Measurements from ENCODE around the gene PRR5. TPM values are rescaled to one million over a fixed set of nuclear protein-coding genes. Genes with fewer than 3 reads are reported as not detected.

Gene PRR5
- total RNA-seq, result 4.6 and 9.4 TPM in 2 replicates

GRCh38 chr22:44701824-44702478, at the start of gene PRR5:
PRR5 (plus strand) TSS chr22:44702204; CDS start chr22:44702475, 271 bp downstream.

GRCh38 chr22:44752285-44753188, 50.5 kb downstream of the PRR5 start, which contains the start of gene ARHGAP8:
ARHGAP8 (plus strand) TSS chr22:44752575; CDS start chr22:44786528, 33,953 bp downstream.

Other genes with a start within 250 kb of the PRR5 start
- 16.2 and 19.3 TPM in 2 replicates for gene RTL6, start 204.0 kb upstream of the PRR5 start, total RNA-seq
- gene ARHGAP8, start 50.4 kb downstream of the PRR5 start, total RNA-seq, result 0.11 and 0.25 TPM in 2 replicates

Measured in uterine smooth muscle cell (primary cell).